Hematopoietic multipotent progenitor cell (in vitro differentiated cells): ENCODE results near the gene C10orf105. TPM values are rescaled to one million over a fixed set of nuclear protein-coding genes. Genes with fewer than 3 reads are reported as not detected.

Experiments
- DNase-seq, 3 donors: peaks; one replicate each; pipeline ENCODE4 v3.0.0-alpha.2; 2011 to 2015; ENCODE audit warnings: low read depth in 2 of 3, low spot score in 2 of 3
- total RNA-seq: library from RNA; depleted of rRNA; stranded (reverse); fragments of >200 nt; gene quantifications from one replicate; pipeline ENCODE4 v1.2.3, GENCODE V29; 2012

Gene C10orf105
- total RNA-seq, 1 donor = 0.81 TPM

DNA sequence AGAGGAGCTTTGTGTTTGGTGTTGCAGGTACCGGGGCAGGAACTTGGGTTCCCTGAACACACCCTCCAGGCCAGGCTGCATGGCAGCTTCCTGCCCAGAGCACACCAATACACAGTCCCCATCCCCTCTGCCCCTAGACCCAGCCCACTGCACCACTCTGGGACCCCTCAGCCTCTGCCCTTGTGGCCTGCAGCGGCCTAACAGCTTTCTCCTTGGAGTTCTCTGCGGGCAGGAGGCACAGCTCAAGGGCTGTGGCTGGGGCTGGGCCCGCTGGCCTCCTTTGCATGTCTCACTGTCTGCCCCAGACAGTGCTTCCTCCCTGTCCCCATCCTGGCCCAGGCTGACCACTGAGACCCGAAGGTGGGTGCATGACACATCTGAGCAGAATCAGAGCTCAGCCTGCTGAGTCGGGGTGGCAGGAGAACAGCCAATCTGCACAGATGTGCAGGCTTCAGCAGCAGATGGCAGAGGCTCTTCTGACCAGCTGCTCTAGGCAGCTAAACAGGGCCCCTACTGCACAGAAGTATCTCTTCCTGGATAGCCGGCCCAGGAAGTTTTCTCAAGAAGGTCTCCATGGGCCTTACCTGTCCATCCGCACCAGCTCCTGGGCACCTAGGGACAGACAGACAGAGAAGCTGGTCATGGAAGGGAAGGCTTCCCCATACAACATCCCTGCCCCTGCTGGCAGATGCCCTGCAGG is 33.0 kb upstream of the C10orf105 start:
- no peak for DNase-seq

DNA sequence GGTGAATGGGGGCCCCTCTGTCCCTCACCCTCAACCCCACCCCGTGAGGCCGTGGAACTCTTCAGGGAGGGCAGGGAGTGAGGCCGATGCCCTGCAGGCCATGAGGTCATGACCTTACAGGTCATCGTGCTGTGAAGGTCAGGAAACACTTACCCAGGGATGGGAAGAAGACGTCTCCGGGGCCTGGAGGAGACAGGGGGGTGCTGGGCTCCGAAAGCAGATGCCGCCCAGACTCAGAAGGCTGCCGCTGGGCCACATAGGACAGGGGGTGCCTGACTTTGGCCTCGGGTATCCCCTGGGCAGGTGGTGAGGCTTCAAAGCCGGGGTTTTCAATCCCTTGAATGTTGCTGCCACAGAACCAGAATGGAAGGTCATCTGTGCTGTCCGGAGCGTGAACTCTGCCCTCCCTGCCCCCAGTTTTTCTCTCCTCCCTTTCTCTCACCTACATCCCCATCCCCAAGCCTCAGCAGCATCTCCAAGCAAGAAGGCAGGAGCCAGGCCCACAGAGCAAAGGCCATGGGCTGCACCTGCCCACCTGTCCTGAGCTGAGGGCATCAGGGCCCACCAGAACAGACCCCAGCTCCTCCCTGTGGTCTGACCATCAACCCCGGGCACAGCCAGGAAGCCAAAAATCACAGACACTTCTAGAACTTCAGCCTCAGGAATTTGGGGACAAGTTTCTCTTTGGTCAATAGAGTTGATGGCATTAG is 32.1 kb upstream of the C10orf105 start:
- no peak for DNase-seq

GRCh38 chr10:71750986-71751385 is 31.4 kb upstream of the C10orf105 start:
- DNase-seq = no peak

DNA sequence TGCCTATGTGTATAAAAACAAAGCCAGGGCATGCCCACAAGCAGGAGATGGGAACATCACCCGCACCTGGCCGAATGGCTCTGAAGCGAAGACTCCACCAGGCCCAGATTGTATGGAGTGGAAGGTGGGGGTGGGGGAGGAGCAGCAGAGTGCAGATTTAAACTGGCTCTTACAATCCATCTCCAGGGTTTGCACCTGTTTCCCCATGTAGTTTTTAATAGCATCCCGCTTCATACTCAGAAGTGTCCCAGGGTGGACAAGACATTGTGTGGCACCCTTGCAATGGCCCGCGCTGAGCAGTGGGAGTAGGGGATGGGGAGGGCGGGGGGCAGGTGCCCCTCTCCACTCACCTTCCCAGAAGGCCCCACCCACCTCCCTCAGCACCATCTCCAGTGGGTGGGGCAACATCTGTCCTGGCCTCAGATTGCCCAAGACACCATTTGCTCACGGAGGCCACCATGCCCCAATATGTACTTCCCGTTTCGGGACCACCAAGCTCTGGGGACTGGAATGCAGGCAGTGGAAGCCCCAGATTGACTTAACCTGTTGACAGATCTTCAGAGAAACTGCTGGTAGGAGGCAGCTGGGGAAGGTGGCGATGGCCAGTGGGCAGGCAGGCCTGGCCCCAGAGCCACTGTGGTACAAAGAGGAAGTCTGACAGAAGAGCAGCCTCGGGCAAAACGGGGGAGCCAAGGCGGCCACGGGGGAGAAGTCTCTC is 30.7 kb upstream of the C10orf105 start:
- DNase-seq = peak in 1 of 3 donors; percentile 63

DNA sequence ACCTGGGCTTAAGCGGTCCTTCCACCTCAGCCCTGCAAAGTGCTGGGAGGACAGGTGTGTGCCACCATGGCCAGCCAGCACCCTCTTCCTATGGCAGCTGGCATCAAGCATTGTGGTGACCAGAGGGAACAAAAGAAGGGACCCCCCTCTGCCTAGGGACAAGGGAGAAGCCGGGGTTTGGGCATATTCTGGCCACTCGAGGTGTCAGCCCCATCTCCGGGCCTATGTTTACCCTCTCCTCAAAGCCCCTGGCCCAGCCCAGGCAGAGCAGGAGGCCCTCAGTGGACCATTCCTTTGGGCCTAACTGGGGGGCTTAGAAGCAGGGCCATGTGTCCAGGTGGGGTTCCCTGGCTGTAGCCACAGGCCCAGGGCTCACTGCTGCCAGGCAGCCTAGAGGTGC is 29.8 kb upstream of the C10orf105 start:
- DNase-seq = no peak

GRCh38 chr10:71748671-71749191 is 29.2 kb upstream of the C10orf105 start:
- peak; percentile 57 to 99 (median 95) for DNase-seq

GRCh38 chr10:71747551-71748523 is 28.3 kb upstream of the C10orf105 start:
- peak in 2 of 3 donors; percentile 62 to 74 for DNase-seq

- DNase-seq = no peak
Observed at GRCh38 chr10:71747039-71747531, 27.5 kb upstream of the C10orf105 start.

- DNase-seq = peak in 2 of 3 donors; percentile 62 to 65
Observed at GRCh38 chr10:71746344-71747037, 26.9 kb upstream of the C10orf105 start.

DNA sequence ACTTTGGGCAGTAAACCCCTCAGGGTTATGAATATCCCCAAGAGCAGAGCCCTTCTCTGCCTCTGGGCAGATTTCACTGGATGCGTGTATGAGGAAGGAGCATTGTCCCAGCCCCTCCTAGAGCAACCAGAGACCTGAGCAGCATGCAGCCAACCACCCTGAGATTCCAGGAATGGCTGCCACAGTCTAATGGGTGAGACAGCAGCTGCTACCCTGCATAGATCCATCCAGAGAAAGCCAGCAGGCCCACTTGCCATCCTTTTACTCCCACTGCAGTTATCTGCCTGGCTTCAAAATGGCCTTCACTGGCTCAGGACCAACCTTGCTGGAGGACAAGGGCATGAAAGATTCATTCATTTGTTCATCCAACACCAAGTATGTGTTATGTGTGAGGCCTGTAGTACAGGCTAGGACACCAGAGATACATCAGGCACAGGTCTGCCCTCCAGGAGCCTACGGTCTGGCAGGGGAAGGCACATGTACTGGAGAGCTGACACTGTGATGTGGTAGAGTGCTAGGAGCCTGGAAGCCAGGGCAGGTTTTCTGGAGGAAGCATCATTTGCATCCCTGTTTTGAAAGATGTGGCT is 26.2 kb upstream of the C10orf105 start:
- no peak for DNase-seq

DNA sequence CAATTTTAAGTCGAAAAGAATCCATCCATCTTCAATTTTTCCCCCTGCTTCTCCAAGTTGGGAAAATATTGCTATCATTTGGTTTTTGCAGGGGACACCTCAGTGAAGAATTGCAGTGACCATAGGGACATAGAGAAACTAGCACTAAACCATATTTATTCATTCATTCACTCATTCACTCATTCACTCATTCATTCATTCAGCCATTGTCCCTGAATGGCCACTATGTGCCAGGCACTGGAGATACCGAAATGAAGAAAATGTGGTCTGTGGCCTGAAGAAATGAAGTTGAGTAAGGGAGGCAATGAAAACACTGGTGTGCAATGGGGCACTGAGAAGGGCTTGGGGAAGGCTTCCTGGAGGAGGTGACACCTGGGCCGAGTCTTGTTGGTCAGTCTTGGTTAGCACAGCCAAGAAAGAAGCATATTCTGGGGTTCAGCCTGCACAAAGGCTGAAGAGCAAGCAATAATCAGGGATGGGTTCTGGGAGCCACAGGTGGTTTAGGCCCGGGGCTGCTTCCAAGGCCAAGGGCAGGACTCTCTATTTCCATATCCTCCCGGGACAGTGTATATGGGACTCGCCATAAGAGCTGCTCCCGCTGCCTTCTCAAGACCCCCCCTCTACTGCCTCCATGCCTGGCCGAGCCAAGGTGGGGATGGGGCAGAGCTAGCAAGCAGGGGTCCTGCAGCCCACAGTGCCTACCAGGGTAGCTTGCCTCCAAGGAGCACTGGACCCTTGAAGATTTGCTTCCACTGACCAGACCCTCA is 25.5 kb upstream of the C10orf105 start:
- DNase-seq = no peak

GRCh38 chr10:71743866-71744265 is 24.3 kb upstream of the C10orf105 start:
- no peak for DNase-seq

GRCh38 chr10:71743089-71743838 is 23.7 kb upstream of the C10orf105 start:
- DNase-seq = no peak

DNA sequence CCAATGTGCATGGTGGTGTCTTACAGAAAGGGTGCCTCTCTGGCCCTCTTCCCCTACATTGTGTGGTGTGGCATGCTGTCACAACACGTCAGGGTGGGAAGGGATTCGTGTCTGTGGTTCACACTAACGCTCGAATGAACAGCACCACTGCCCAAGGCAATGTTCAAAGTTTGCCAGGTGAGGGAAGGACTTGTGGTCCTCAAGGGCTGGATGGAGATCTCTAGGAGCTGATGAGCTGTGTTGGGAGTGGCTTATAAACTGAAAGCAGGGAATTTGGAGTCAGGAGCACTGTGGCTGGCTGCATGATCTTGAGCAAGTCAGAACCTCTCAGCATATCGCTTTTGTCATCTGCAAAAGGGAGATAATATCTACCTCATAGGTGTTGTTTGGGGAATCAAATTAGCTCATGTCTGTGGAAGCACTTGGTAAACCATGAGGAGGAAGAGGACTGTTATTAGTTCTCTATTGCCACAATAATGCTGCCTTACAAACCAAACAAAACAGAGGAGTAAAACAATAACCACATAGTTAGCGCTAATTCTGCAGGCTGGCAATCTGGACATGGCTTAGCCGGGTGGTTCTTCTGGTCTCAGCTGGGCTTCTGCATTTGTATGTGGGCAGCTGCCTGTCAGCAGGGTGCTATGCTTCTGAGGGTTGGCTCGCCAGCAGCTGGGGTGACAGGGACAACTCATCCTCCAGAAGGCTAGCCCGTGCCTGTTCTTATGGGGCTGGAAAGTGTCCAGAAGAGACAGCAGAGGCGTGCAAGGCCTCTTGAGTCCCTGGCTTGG is 22.9 kb upstream of the C10orf105 start:
- no peak for DNase-seq

DNA sequence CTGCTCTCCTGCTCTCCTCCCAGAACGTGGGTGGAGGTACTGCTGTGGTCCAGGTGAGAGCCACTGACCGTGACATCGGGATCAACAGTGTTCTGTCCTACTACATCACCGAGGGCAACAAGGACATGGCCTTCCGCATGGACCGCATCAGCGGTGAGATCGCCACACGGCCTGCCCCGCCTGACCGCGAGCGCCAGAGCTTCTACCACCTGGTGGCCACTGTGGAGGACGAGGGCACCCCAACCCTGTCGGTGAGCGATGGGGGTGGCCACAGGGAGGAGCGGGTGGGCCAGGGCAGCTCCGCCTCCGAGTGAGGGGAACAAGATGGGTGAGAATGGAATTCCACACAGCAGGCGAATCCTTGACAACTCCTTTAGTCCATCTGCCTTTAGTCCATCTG is 22.1 kb upstream of the C10orf105 start:
- no peak for DNase-seq

DNA sequence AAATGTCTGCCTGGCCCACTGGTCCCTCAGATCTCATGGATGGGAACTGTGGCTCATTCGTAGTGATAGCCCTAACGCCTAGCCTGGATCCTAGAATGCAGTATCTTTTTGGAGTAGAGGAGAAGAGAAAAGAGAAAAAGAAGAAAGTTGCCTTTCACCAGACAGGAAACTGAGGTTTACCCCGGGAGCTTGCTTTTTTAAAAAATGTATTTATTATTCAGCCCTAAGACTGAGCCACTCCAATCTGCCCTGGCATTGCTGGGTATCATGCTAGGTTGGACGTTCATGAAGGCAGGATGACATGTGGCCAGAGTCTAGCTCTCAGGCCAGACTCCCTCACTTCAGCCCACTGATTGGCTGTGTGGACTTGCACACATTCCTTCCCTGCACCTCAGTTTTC is 21.5 kb upstream of the C10orf105 start:
- no peak for DNase-seq
